Measurements from ENCODE around the gene ISM1.

DNA sequence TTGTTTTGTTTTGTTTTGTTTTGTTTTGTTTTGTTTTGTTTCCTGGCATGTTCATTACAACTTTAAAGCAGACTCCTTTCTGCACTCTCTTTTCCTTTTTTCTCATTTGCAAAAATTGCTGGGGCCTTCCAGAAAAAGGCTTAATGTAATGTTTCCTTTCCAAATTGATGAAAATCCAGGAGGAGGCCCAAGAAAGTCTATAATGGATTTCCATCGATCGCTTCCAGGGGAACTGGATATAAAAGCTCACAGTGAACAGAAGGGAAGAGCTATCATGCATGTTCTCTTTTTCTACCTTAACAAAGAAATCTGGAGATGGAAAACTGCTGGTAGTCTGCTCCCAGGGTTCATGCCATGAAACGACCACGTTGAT lies 28.7 kb downstream of the ISM1 start:
- TF ChIP-seq REST (IDR thresholded peaks at IDR 0.05; ENCODE audit: borderline replicate concordance in 1 of 2, low read depth in 1 of 2, low read length in 2 of 2) (no peak), ZNF280D (CRISPR knock-in tag; IDR thresholded peaks at IDR 0.05) (no peak), SMC3 (IDR thresholded peaks at IDR 0.05; ENCODE audit: low read length) (no peak)
- TF ChIP-seq, protein P1, sequence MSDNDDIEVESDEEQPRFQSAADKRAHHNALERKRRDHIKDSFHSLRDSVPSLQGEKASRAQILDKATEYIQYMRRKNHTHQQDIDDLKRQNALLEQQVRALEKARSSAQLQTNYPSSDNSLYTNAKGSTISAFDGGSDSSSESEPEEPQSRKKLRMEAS (IDR thresholded peaks at IDR 0.05): no peak

Measured in HepG2 (cell line).